Eye (tissue), 1 donor: ENCODE measurements around the gene POLR2J.
"Not testable (repeated sequence)": the region's sequence is repeated elsewhere in the genome, so short reads cannot be mapped to it uniquely, and the experiment has no call there.

Experiments
- DNase-seq: peaks from one replicate; pipeline ENCODE4 v3.0.0-alpha.2; 2015

The POLR2J gene

GRCh38 chr7:102494473-102495149, 15.9 kb upstream of the POLR2J start:
- not testable (repeated sequence) for DNase-seq

GRCh38 chr7:102494026-102494425, 15.3 kb upstream of the POLR2J start:
- not testable (repeated sequence) for DNase-seq

GRCh38 chr7:102493220-102493935, 14.7 kb upstream of the POLR2J start:
- DNase-seq = peak; percentile 64

- DNase-seq = not testable (repeated sequence)
Measured at GRCh38 chr7:102490529-102491075, 11.9 kb upstream of the POLR2J start.

GRCh38 chr7:102484317-102484716, 5.6 kb upstream of the POLR2J start:
- not testable (repeated sequence) for DNase-seq

GRCh38 chr7:102481962-102482361, 3.2 kb upstream of the POLR2J start:
- not testable (repeated sequence) for DNase-seq

GRCh38 chr7:102479982-102480637, 1.4 kb upstream of the POLR2J start:
- peak; percentile 50 for DNase-seq

GRCh38 chr7:102479209-102479584, 475 bp upstream of the POLR2J start:
- not testable (repeated sequence) for DNase-seq

GRCh38 chr7:102474736-102475435, 3.8 kb downstream of the POLR2J start:
- DNase-seq = not testable (repeated sequence)

- DNase-seq = not testable (repeated sequence)
Measured at GRCh38 chr7:102474116-102474515, 4.6 kb downstream of the POLR2J start.

GRCh38 chr7:102473271-102473991, 5.3 kb downstream of the POLR2J start:
- no peak for DNase-seq

GRCh38 chr7:102472126-102473041, 6.3 kb downstream of the POLR2J start:
- no peak for DNase-seq

GRCh38 chr7:102471791-102472125, 7.0 kb downstream of the POLR2J start:
- no peak for DNase-seq

GRCh38 chr7:102469972-102470825, 8.5 kb downstream of the POLR2J start:
- DNase-seq = no peak

GRCh38 chr7:102469351-102469971, 9.3 kb downstream of the POLR2J start:
- DNase-seq = no peak

GRCh38 chr7:102468478-102469350, 10.0 kb downstream of the POLR2J start:
- DNase-seq = no peak

- DNase-seq = no peak
Measured at GRCh38 chr7:102467581-102468477, 10.9 kb downstream of the POLR2J start.

- no peak for DNase-seq
Measured at GRCh38 chr7:102466097-102466496, 12.6 kb downstream of the POLR2J start.
